Activated naive CD8-positive, alpha-beta T cell treated with anti-CD3 and anti-CD28 coated beads, Interleukin-2, amount 50 U/mL, for 24 hours (primary cell): ENCODE data around the gene PCNX2.
A peak's percentile ranks its signal among the peaks of the same experiment; 100 is the strongest.

Source experiments
- ATAC-seq: fragments of 150-1000 bp; cut with Tn5 transposase; one replicate; pipeline ENCODE4 v1.10.0; 2021
- DNase-seq: peaks from one replicate; pipeline ENCODE4 v3.0.0; 2021
- H3K27ac Mint-ChIP-seq: one replicate; pipeline ENCODE4 v1.8.0; 2021; ENCODE audit warnings: mild to moderate bottlenecking, mixed read lengths
- H3K27me3 Mint-ChIP-seq: one replicate; pipeline ENCODE4 v1.8.0; 2021; ENCODE audit warnings: mixed read lengths
- H3K36me3 Mint-ChIP-seq: one replicate; pipeline ENCODE4 v1.8.0; 2021; ENCODE audit warnings: low read depth, mixed read lengths
- H3K4me1 Mint-ChIP-seq: one replicate; pipeline ENCODE4 v1.8.0; 2021; ENCODE audit warnings: mixed read lengths
- H3K4me3 Mint-ChIP-seq: one replicate; pipeline ENCODE4 v1.8.0; 2021; ENCODE audit warnings: mild to moderate bottlenecking, moderate library complexity, mixed read lengths
- H3K9me3 Mint-ChIP-seq: one replicate; pipeline ENCODE4 v1.8.0; 2021; ENCODE audit warnings: mixed read lengths

Gene PCNX2

GRCh38 chr1:232965912-232966217, 329.7 kb downstream of the PCNX2 start:
- no peaks in the 10 kb centered on the region for H3K9me3 Mint-ChIP-seq
- H3K27me3 Mint-ChIP-seq = no peaks in the 10 kb centered on the region
- no peak overlapping the region for H3K27ac Mint-ChIP-seq
- ATAC-seq (no peak), DNase-seq (no peak)
- H3K4me1 Mint-ChIP-seq = peaks cover 35% of the 10 kb centered on the region
- H3K36me3 Mint-ChIP-seq = peaks cover 32% of the 10 kb centered on the region
- H3K4me3 Mint-ChIP-seq = no peak overlapping the region

GRCh38 chr1:232965124-232965911, 330.2 kb downstream of the PCNX2 start:
- no peaks in the 10 kb centered on the region for H3K27me3 Mint-ChIP-seq
- ATAC-seq = peak; percentile 40
- H3K27ac Mint-ChIP-seq = no peak overlapping the region
- H3K4me3 Mint-ChIP-seq = no peak overlapping the region
- peaks cover 35% of the 10 kb centered on the region for H3K4me1 Mint-ChIP-seq
- peaks cover 31% of the 10 kb centered on the region for H3K36me3 Mint-ChIP-seq
- DNase-seq = no peak
- no peaks in the 10 kb centered on the region for H3K9me3 Mint-ChIP-seq

- ATAC-seq (no peak), DNase-seq (no peak)
- Mint-ChIP-seq H3K36me3 (peaks cover 25% of the 10 kb centered on the region), H3K9me3 (no peaks in the 10 kb centered on the region), H3K27ac (no peak overlapping the region), H3K27me3 (no peaks in the 10 kb centered on the region), H3K4me3 (no peak overlapping the region), H3K4me1 (peaks cover 35% of the 10 kb centered on the region)
These were observed 330.9 kb downstream of the PCNX2 start for GRCh38 chr1:232964601-232965000.

- Mint-ChIP-seq H3K27ac (no peak overlapping the region), H3K27me3 (no peaks in the 10 kb centered on the region), H3K4me3 (no peak overlapping the region), H3K9me3 (peaks cover 13% of the 10 kb centered on the region), H3K4me1 (peaks cover 26% of the 10 kb centered on the region), H3K36me3 (peaks cover 34% of the 10 kb centered on the region)
- ATAC-seq (no peak), DNase-seq (no peak)
These were observed 332.5 kb downstream of the PCNX2 start for GRCh38 chr1:232962761-232963745.

- peaks cover 12% of the 10 kb centered on the region for H3K4me1 Mint-ChIP-seq
- ATAC-seq (no peak), DNase-seq (no peak)
- H3K27me3 Mint-ChIP-seq = no peaks in the 10 kb centered on the region
- peaks cover 55% of the 10 kb centered on the region for H3K36me3 Mint-ChIP-seq
- H3K27ac Mint-ChIP-seq = no peak overlapping the region
- no peak overlapping the region for H3K4me3 Mint-ChIP-seq
- peaks cover 19% of the 10 kb centered on the region for H3K9me3 Mint-ChIP-seq
These were observed 337.5 kb downstream of the PCNX2 start for GRCh38 chr1:232958067-232958466.

GRCh38 chr1:232956081-232956480, 339.4 kb downstream of the PCNX2 start:
- Mint-ChIP-seq H3K4me1 (peaks cover 23% of the 10 kb centered on the region), H3K9me3 (peaks cover 19% of the 10 kb centered on the region), H3K27me3 (no peaks in the 10 kb centered on the region), H3K36me3 (peaks cover 49% of the 10 kb centered on the region), H3K27ac (no peak overlapping the region), H3K4me3 (no peak overlapping the region)
- ATAC-seq (no peak), DNase-seq (no peak)

- no peak overlapping the region for H3K27ac Mint-ChIP-seq
These were observed 340.7 kb downstream of the PCNX2 start for GRCh38 chr1:232954594-232955365.

GRCh38 chr1:232952514-232953499, 342.7 kb downstream of the PCNX2 start:
- DNase-seq = no peak
- Mint-ChIP-seq H3K9me3 (peaks cover 4% of the 10 kb centered on the region), H3K27me3 (no peaks in the 10 kb centered on the region), H3K27ac (peak overlapping the region; percentile 53), H3K36me3 (peaks cover 28% of the 10 kb centered on the region), H3K4me1 (peaks cover 39% of the 10 kb centered on the region), H3K4me3 (peak overlapping the region; percentile 95)
- no peak for ATAC-seq

More at GRCh38 chr1:232954594-232955365, 340.7 kb downstream of the PCNX2 start:
- DNase-seq (no peak), ATAC-seq (no peak)
- H3K27me3 Mint-ChIP-seq = no peaks in the 10 kb centered on the region
- H3K4me3 Mint-ChIP-seq = no peak overlapping the region
- H3K9me3 Mint-ChIP-seq = peaks cover 19% of the 10 kb centered on the region
- H3K4me1 Mint-ChIP-seq = peaks cover 33% of the 10 kb centered on the region
- H3K36me3 Mint-ChIP-seq = peaks cover 46% of the 10 kb centered on the region

GRCh38 chr1:232951605-232952004, 343.9 kb downstream of the PCNX2 start:
- ATAC-seq = no peak
- peak overlapping the region; percentile 89 for H3K27ac Mint-ChIP-seq
- no peaks in the 10 kb centered on the region for H3K27me3 Mint-ChIP-seq
- H3K4me1 Mint-ChIP-seq = peaks cover 39% of the 10 kb centered on the region
- no peak for DNase-seq
- H3K4me3 Mint-ChIP-seq = peak overlapping the region; percentile 95
- H3K9me3 Mint-ChIP-seq = no peaks in the 10 kb centered on the region
- H3K36me3 Mint-ChIP-seq = peaks cover 17% of the 10 kb centered on the region

GRCh38 chr1:232951180-232951579, 344.3 kb downstream of the PCNX2 start:
- H3K27ac Mint-ChIP-seq = peak overlapping the region; percentile 89
- H3K36me3 Mint-ChIP-seq = peaks cover 13% of the 10 kb centered on the region
- H3K4me1 Mint-ChIP-seq = peaks cover 41% of the 10 kb centered on the region
- H3K9me3 Mint-ChIP-seq = no peaks in the 10 kb centered on the region
- no peaks in the 10 kb centered on the region for H3K27me3 Mint-ChIP-seq
- ATAC-seq (peak; percentile 48), DNase-seq (no peak)
- peak overlapping the region; percentile 95 for H3K4me3 Mint-ChIP-seq

- H3K9me3 Mint-ChIP-seq = no peaks in the 10 kb centered on the region
- H3K4me1 Mint-ChIP-seq = peaks cover 45% of the 10 kb centered on the region
- peak within 1 kb of the TSS; percentile 89 for H3K27ac Mint-ChIP-seq
- ATAC-seq = peak; percentile 82
- peaks cover 9% of the 10 kb centered on the region for H3K36me3 Mint-ChIP-seq
- peak within 1 kb of the TSS; percentile 95 for H3K4me3 Mint-ChIP-seq
- H3K27me3 Mint-ChIP-seq = no peaks in the 10 kb centered on the region
- peak; percentile 99 for DNase-seq
These were observed 345.0 kb downstream of the PCNX2 start, which contains the start of gene NTPCR for GRCh38 chr1:232950197-232951176. NTPCR (plus strand) TSS chr1:232950611; CDS start chr1:232950711, 100 bp downstream.

- peak overlapping the region; percentile 95 for H3K4me3 Mint-ChIP-seq
- no peaks in the 10 kb centered on the region for H3K9me3 Mint-ChIP-seq
- H3K36me3 Mint-ChIP-seq = peaks cover 5% of the 10 kb centered on the region
- peak overlapping the region; percentile 89 for H3K27ac Mint-ChIP-seq
- DNase-seq (no peak), ATAC-seq (no peak)
- no peaks in the 10 kb centered on the region for H3K27me3 Mint-ChIP-seq
- peaks cover 50% of the 10 kb centered on the region for H3K4me1 Mint-ChIP-seq
These were observed 345.8 kb downstream of the PCNX2 start for GRCh38 chr1:232949636-232950196.
